K562 (cell line): ENCODE measurements around the gene ARHGAP24. TPM values are rescaled to one million over a fixed set of nuclear protein-coding genes. Genes with fewer than 3 reads are reported as not detected.
"Not testable (repeated sequence)": the region's sequence is repeated elsewhere in the genome, so short reads cannot be mapped to it uniquely, and the experiment has no call there.

Experiments used
- ATAC-seq: fragments of 200-7000 bp; cut with Tn5 transposase; 3 replicates; pipeline ENCODE4 v1.9.1; 2020; ENCODE audit warnings: moderate library complexity
- BruUV-seq: library from RNA; stranded (reverse); fragments of 400-500 nt; replicated peaks from 2 replicates; lab custom pipeline; 2021; lab: Mats Ljungman, UMichigan
- CTCF ChIA-PET: fragments of 300-600 bp; formaldehyde crosslinking; extraction: SDS; loops from one replicate; lab custom pipeline; 2021; ENCODE audit warnings: low intra/inter-chr PET ratio; lab: Yijun Ruan, JAX
- POLR2A ChIA-PET: fragments of 300-600, 350-650 bp; sonication (Branson Sonifier 250); formaldehyde crosslinking; extraction: SDS; loops from one replicate; lab custom pipeline; 2021; ENCODE audit warnings: antibody characterized with exemption, inconsistent platforms; lab: Yijun Ruan, JAX
- DNase-seq, 4 experiments: peaks; one replicate each; pipeline versions ENCODE4 v3.0.0 to v3.0.0-alpha.2; 2011 to 2018; ENCODE audit warnings: low spot score in 3 of 4, mixed read lengths in 3 of 4; ENCODE audit errors: extremely low read depth in 1 of 4
- FAIRE-seq: peaks from 2 replicates; lab custom pipeline; 2011; peaks lifted over from hg19 to GRCh38; lab: Jason Lieb, UNC
- H2AFZ ChIP-seq: 2 replicates; pipeline ENCODE4 v1.6.0; 2011; ENCODE audit warnings: low read depth, low read length, control low read depth, inconsistent platforms
- H3K27ac ChIP-seq: fragments of 200-600 bp; 3 replicates; pipeline ENCODE4 v1.8.0; 2011; ENCODE audit warnings: low read depth, mild to moderate bottlenecking, control low read depth, inconsistent platforms, low read length, moderate library complexity, mixed read lengths; ENCODE audit errors: extremely low read depth
- H3K27me3 ChIP-seq, 2 experiments: fragments of 300-600 bp in 1 of 2; 2 replicates in 1 of 2; 3 replicates in 1 of 2; pipeline versions ENCODE4 v1.6.0 to v1.8.0; 2011; ENCODE audit warnings: inconsistent platforms in 2 of 2, low read length in 2 of 2, mild to moderate bottlenecking in 1 of 2, mixed read lengths in 1 of 2, moderate library complexity in 1 of 2; ENCODE audit not compliant: control insufficient read depth in 2 of 2, insufficient read depth in 2 of 2
- H3K36me3 ChIP-seq: fragments of 300-600 bp; 3 replicates; pipeline ENCODE4 v1.8.0; 2011; ENCODE audit warnings: mild to moderate bottlenecking, low read length, inconsistent platforms; ENCODE audit not compliant: control insufficient read depth, insufficient read depth
- H3K4me1 ChIP-seq, 2 experiments: fragments of 200-600 bp in 1 of 2; replicated peaks in 1 of 2; 2 replicates in 1 of 2; 3 replicates in 1 of 2; pipeline versions ENCODE4 v1.5.1 to v1.8.0; 2011; ENCODE audit warnings: inconsistent platforms in 2 of 2, low read length in 2 of 2, mild to moderate bottlenecking in 1 of 2, mixed read lengths in 1 of 2, moderate library complexity in 1 of 2; ENCODE audit not compliant: control insufficient read depth in 2 of 2, insufficient read depth in 2 of 2
- H3K4me2 ChIP-seq: 2 replicates; pipeline ENCODE4 v1.6.1; 2011; ENCODE audit warnings: low read length, control low read depth, inconsistent platforms, mixed read lengths; ENCODE audit not compliant: insufficient read depth
- H3K4me3 ChIP-seq: fragments of 200-600 bp; sonication (generic), shearing (Covaris generic); 2 replicates; pipeline ENCODE4 v1.5.1; 2016; ENCODE audit warnings: control low read depth, inconsistent platforms
- H3K79me2 ChIP-seq: fragments of 200-600 bp; 3 replicates; pipeline ENCODE4 v1.8.0; 2011; ENCODE audit warnings: low read length, inconsistent platforms; ENCODE audit not compliant: control insufficient read depth, insufficient read depth
- H3K9ac ChIP-seq, 2 experiments: 2 replicates each; pipeline versions ENCODE4 v1.6.0 to v1.6.1; 2011; ENCODE audit warnings: low read depth in 2 of 2, low read length in 2 of 2, control low read depth in 1 of 2, inconsistent platforms in 1 of 2, mild to moderate bottlenecking in 1 of 2, mixed read lengths in 1 of 2; ENCODE audit not compliant: insufficient read depth in 1 of 2
- H3K9me1 ChIP-seq: one replicate; pipeline ENCODE4 v1.6.0; 2011; ENCODE audit warnings: inconsistent platforms, mild to moderate bottlenecking, low read length, moderate library complexity; ENCODE audit not compliant: control insufficient read depth, insufficient read depth
- H3K9me3 ChIP-seq: replicated peaks from 2 replicates; pipeline ENCODE4 v1.5.1; 2011; ENCODE audit warnings: low read depth, low read length, inconsistent platforms; ENCODE audit not compliant: control insufficient read depth, insufficient read depth
- H4K20me1 ChIP-seq: replicated peaks from 2 replicates; pipeline ENCODE4 v1.6.1; 2011; ENCODE audit warnings: low read length, inconsistent platforms, mixed read lengths; ENCODE audit not compliant: control insufficient read depth, insufficient read depth
- WGBS: fragments of 100-300 bp; shearing (Covaris generic); methylation state at CpG from one replicate; pipeline ENCODE4 v1.1.6; 2016; ENCODE audit warnings: low coverage, mixed read lengths; ENCODE audit not compliant: insufficient coverage; ENCODE audit errors: missing lambda C conversion rate; 5-methylcytosine and 5-hydroxymethylcytosine counted together
- in situ Hi-C: fragments of 300-500 bp; cut with MboI; formaldehyde crosslinking; loops from 4 replicates; pipeline ENCODE4 v1.15.0; 2018; ENCODE audit warnings: inconsistent platforms, mixed read lengths
- intact Hi-C: fragments of 100-400 bp; cut with micrococcal nuclease; formaldehyde crosslinking; loops from 2 replicates; pipeline ENCODE4 v1.14.2; 2022
- polyA plus RNA-seq, 8 experiments: library from polyadenylated mRNA; depleted of rRNA in 4 of 8; stranded (reverse) in 5 of 8; unstranded in 3 of 8; fragments of >200 nt; fragmentation: Nextera tagmentation in 2 of 8; fragmentation: Illumina TruSeq in 1 of 8; extraction: Ambion mirVana in 2 of 8; extraction: Trizol in 1 of 8; gene quantifications; 2 replicates each; pipeline versions ENCODE4 v1.2.1 to v1.2.3, GENCODE V29; 2011 to 2014; ENCODE audit warnings: inconsistent platforms in 1 of 8, missing spikeins in 1 of 8
- total RNA-seq, 7 experiments: library from RNA; depleted of rRNA in 6 of 7; stranded (reverse); fragments of >200 nt in 6 of 7; fragmentation: Illumina TruSeq in 2 of 7; extraction: Trizol in 2 of 7; gene quantifications; 2 replicates each; pipeline versions ENCODE4 v1.2.1 to v1.2.3, GENCODE V29; 2011 to 2021; ENCODE audit warnings: low replicate concordance in 1 of 7
- TF ChIP-seq, protein P1 (sequence below): sonication (generic); formaldehyde crosslinking; IDR thresholded peaks from 2 replicates; pipeline ENCODE4 v1.8.1; 2023; ENCODE audit warnings: mild to moderate bottlenecking, missing genetic modification reagents
- TF ChIP-seq, protein P2 (sequence below), 2 experiments: fragments of 450-650 bp; IDR thresholded peaks; 2 replicates each; pipeline ENCODE4 v1.6.1; 2016

Gene ARHGAP24
- total and polyA plus RNA-seq, 9 of the 15 experiments (the other 6 are each of a cell fraction or from before 2014, with no cell fraction given): 8.0 to 22.6 (median 14.0) TPM

DNA sequence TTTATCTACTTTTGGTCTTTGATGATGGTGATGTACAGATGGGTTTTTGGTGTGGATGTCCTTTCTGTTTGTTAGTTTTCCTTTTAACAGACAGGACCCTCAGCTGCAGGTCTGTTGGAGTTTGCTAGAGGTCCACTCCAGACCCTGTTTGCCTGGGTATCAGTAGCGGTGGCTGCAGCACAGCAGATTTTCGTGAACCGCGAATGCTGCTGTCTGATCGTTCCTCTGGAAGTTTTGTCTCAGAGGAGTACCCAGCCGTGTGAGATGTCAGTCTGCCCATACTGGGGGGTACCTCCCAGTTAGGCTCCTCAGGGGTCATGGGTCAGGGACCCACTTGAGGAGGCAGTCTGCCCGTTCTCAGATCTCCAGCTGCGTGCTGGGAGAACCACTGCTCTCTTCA, 191.7 kb downstream of the ARHGAP24 start:
- TF ChIP-seq, protein P1, sequence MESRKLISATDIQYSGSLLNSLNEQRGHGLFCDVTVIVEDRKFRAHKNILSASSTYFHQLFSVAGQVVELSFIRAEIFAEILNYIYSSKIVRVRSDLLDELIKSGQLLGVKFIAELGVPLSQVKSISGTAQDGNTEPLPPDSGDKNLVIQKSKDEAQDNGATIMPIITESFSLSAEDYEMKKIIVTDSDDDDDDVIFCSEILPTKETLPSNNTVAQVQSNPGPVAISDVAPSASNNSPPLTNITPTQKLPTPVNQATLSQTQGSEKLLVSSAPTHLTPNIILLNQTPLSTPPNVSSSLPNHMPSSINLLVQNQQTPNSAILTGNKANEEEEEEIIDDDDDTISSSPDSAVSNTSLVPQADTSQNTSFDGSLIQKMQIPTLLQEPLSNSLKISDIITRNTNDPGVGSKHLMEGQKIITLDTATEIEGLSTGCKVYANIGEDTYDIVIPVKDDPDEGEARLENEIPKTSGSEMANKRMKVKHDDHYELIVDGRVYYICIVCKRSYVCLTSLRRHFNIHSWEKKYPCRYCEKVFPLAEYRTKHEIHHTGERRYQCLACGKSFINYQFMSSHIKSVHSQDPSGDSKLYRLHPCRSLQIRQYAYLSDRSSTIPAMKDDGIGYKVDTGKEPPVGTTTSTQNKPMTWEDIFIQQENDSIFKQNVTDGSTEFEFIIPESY (CRISPR knock-in tag): peak; percentile 90
- in situ Hi-C loops: not testable (repeated sequence)

DNA sequence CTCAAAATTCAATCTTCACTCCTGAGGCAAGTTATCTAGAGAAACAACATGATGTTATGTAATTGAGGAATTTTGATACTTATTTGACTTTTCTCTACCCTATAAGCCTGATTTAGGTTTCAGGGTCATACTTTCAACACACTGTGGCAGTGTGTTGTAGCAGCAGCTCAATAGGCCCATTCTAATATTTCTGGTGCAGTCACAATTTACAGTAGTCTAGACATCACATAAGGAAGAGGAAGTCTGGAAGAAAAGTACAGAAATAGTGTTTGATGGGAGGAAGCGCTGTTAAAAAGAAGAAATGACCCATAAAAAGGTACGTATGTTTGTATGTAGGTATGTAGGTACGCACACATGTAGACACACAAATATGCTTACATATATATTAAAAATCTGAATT, 194.3 kb downstream of the ARHGAP24 start:
- TF ChIP-seq, protein P2, sequence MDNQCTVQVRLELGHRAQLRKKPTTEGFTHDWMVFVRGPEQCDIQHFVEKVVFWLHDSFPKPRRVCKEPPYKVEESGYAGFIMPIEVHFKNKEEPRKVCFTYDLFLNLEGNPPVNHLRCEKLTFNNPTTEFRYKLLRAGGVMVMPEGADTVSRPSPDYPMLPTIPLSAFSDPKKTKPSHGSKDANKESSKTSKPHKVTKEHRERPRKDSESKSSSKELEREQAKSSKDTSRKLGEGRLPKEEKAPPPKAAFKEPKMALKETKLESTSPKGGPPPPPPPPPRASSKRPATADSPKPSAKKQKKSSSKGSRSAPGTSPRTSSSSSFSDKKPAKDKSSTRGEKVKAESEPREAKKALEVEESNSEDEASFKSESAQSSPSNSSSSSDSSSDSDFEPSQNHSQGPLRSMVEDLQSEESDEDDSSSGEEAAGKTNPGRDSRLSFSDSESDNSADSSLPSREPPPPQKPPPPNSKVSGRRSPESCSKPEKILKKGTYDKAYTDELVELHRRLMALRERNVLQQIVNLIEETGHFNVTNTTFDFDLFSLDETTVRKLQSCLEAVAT (IDR thresholded peaks at IDR 0.05): no peak
- Histone ChIP-seq H3K4me1 (no peaks in the 10 kb centered on the region), H2AFZ (no peak overlapping the region), H3K9me1 (no peaks in the 10 kb centered on the region), H3K36me3 (peaks cover 2% of the 10 kb centered on the region; the same call in 1 of the 3 replicates), H3K79me2 (no peaks in the 10 kb centered on the region), H3K4me2 (no peak overlapping the region), H3K9ac (no peak overlapping the region), H3K9me3 (no peaks in the 10 kb centered on the region), H3K4me3 (no peak overlapping the region), H4K20me1 (no peaks in the 10 kb centered on the region), H3K27me3 (no peaks in the 10 kb centered on the region), H3K27ac (no peak overlapping the region)
- FAIRE-seq (no peak), DNase-seq (no peak), ATAC-seq (no peak)
- WGBS: 39% methylated on average over 3 of the region's 3 CpGs
- intact Hi-C loops (no loop called here), in situ Hi-C loops (no loop called here)
- POLR2A ChIA-PET: interaction anchor here (1.2 kb wide), 1 partner anchor 12 kb away, joined by 3 read pairs; no protein-coding TSS in a partner anchor
- no TSS peak for BruUV-seq
- CTCF ChIA-PET: no interaction called here

More for the DNA sequence above, 191.7 kb downstream of the ARHGAP24 start:
- CTCF ChIA-PET, H3K27ac ChIP-seq, H3K79me2 ChIP-seq, H4K20me1 ChIP-seq, H3K9me1 ChIP-seq, H2AFZ ChIP-seq, H3K4me1 ChIP-seq, POLR2A ChIA-PET, H3K9ac ChIP-seq, FAIRE-seq, H3K9me3 ChIP-seq, BruUV-seq, H3K4me3 ChIP-seq, intact Hi-C loops, H3K27me3 ChIP-seq, H3K36me3 ChIP-seq, DNase-seq, ATAC-seq, H3K4me2 ChIP-seq: not testable (repeated sequence)
- 67% methylated on average over 6 of the region's 8 CpGs for WGBS
